Mucosa of descending colon (tissue), 3 donors: ENCODE data around the gene FER. TPM values are rescaled to one million over a fixed set of nuclear protein-coding genes. Genes with fewer than 3 reads are reported as not detected.

ENCODE experiments used
- ATAC-seq: fragments of 200-7000 bp; cut with Tn5 transposase; one replicate; pipeline ENCODE4 v1.9.1; 2020; ENCODE audit warnings: mild to moderate bottlenecking, moderate library complexity
- DNase-seq, 3 donors: peaks; one replicate each; pipeline ENCODE4 v3.0.0-alpha.2; 2020
- H3K36me3 ChIP-seq: fragments of 200-600 bp; one replicate; pipeline ENCODE4 v1.8.0; 2021; ENCODE audit warnings: low read depth, mild to moderate bottlenecking
- H3K4me1 ChIP-seq: fragments of 200-600 bp; one replicate; pipeline ENCODE4 v1.8.0; 2021; ENCODE audit warnings: low read depth, mild to moderate bottlenecking
- H3K4me3 ChIP-seq: fragments of 200-600 bp; one replicate; pipeline ENCODE4 v1.8.0; 2021; ENCODE audit warnings: mild to moderate bottlenecking
- H3K9me3 ChIP-seq: fragments of 200-600 bp; one replicate; pipeline ENCODE4 v1.8.0; 2021; ENCODE audit warnings: mild to moderate bottlenecking
- intact Hi-C, 2 donors: fragments of 100-400 bp; cut with DNase I in 1 of 2; cut with micrococcal nuclease in 1 of 2; formaldehyde crosslinking; loops; one replicate each; pipeline versions ENCODE4 v1.11.0 to v1.11.1; 2022; cut with DNase I, micrococcal nuclease
- total RNA-seq, 3 donors: library from RNA; stranded (reverse); fragmentation: NEBNext Ultra II Directional in 2 of 3; extraction: Animal tissue kit (Norgen Biotek cat#: 25700) in 2 of 3; gene quantifications; one replicate each; pipeline versions ENCODE4 v1.2.1 to v1.2.4, GENCODE V29; 2021 to 2023
- TF ChIP-seq, protein P1 (sequence below): fragments of 200-600 bp; IDR thresholded peaks from one replicate; pipeline ENCODE4 v1.8.0; 2022; ENCODE audit warnings: antibody characterized with exemption, mild to moderate bottlenecking
- donor health status: DM: no; HTN: no; CAD: no; lungs with moderate emphysema.
- donor health status: DM: no; HTN: no; CAD: no.
- donor health status: DM: no; HTN: yes; CAD: no.

Gene FER
- total RNA-seq, 3 donors from 2014 or later: 12.8 to 44.0 (median 13.6) TPM

DNA sequence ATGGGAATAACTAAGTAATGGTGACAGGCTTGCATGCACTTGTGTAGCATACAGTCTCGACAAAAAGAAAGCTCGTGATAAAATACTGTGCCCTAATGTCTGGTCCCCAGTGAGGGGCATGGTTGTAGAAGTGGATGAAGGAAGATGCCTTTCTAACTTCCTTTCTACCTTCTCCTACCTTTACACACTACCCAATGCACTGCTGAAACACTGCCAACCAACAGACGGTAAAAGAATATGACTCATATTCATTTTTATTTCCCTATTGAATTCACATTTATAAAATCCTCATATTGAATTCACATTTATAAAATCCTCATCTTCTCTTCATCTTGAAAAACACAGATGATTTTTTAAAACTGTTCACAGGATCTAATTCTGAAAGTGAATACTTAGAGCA lies 439.1 kb downstream of the FER start:
- Histone ChIP-seq H3K9me3 (no peaks in the 10 kb centered on the region), H3K4me1 (no peaks in the 10 kb centered on the region), H3K36me3 (no peaks in the 10 kb centered on the region), H3K4me3 (no peak overlapping the region)
- TF ChIP-seq, protein P1, sequence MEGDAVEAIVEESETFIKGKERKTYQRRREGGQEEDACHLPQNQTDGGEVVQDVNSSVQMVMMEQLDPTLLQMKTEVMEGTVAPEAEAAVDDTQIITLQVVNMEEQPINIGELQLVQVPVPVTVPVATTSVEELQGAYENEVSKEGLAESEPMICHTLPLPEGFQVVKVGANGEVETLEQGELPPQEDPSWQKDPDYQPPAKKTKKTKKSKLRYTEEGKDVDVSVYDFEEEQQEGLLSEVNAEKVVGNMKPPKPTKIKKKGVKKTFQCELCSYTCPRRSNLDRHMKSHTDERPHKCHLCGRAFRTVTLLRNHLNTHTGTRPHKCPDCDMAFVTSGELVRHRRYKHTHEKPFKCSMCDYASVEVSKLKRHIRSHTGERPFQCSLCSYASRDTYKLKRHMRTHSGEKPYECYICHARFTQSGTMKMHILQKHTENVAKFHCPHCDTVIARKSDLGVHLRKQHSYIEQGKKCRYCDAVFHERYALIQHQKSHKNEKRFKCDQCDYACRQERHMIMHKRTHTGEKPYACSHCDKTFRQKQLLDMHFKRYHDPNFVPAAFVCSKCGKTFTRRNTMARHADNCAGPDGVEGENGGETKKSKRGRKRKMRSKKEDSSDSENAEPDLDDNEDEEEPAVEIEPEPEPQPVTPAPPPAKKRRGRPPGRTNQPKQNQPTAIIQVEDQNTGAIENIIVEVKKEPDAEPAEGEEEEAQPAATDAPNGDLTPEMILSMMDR: no peak
- ATAC-seq (peak; percentile 75), DNase-seq (peak in 1 of 3 donors; percentile 55)
- intact Hi-C loops: no loop called here

DNA sequence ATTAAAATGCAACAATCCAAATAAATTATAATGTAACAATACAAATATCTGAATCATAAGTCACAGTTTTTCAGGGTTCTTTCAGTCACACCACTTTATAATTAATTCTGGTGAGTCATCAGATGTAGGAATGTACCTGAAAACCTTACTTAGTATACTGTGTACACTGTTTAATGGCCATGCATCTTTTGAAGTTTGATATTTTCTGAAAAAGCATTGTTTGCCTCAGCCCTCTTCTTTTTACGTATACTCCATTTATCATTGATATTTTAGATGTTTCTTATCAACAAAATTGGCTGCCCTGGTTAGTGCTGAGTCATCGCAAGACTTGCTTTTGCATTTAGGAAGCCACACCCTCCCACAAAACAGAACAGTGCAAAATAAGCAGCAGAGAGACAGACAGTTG lies 443.5 kb downstream of the FER start:
- peaks cover 14% of the 10 kb centered on the region for H3K4me1 ChIP-seq
- TF ChIP-seq, protein P1: no peak
- DNase-seq: peak in 1 of 3 donors; percentile 34
- peak; percentile 32 for ATAC-seq
- intact Hi-C loops: no loop called here
- H3K36me3 ChIP-seq: no peaks in the 10 kb centered on the region
- no peak overlapping the region for H3K4me3 ChIP-seq
- H3K9me3 ChIP-seq: no peaks in the 10 kb centered on the region

DNA sequence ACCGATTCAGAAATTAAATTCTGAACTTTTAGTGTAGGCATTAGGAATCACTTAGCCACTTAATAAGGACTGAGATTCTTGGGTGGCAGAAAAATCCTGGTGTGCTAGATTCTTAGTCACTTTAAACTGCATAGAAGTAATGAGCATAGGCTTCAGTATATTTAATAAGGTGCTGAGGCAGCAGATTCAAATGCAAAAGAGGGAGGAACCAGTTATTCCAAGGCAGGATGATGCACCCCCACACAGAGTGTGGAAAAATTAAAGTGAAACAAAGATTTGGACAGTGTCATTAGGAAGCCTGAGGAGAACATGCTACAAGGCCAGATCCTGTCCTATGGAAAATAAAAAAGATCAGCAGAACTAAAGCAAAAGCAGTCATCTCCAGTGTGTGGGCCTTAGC lies 444.3 kb downstream of the FER start:
- no peak overlapping the region for H3K4me3 ChIP-seq
- no peaks in the 10 kb centered on the region for H3K36me3 ChIP-seq
- DNase-seq: no peak
- peak; percentile 25 for ATAC-seq
- peaks cover 14% of the 10 kb centered on the region for H3K4me1 ChIP-seq
- H3K9me3 ChIP-seq: no peaks in the 10 kb centered on the region
- TF ChIP-seq, protein P1: no peak
- intact Hi-C loops: no loop called here

DNA sequence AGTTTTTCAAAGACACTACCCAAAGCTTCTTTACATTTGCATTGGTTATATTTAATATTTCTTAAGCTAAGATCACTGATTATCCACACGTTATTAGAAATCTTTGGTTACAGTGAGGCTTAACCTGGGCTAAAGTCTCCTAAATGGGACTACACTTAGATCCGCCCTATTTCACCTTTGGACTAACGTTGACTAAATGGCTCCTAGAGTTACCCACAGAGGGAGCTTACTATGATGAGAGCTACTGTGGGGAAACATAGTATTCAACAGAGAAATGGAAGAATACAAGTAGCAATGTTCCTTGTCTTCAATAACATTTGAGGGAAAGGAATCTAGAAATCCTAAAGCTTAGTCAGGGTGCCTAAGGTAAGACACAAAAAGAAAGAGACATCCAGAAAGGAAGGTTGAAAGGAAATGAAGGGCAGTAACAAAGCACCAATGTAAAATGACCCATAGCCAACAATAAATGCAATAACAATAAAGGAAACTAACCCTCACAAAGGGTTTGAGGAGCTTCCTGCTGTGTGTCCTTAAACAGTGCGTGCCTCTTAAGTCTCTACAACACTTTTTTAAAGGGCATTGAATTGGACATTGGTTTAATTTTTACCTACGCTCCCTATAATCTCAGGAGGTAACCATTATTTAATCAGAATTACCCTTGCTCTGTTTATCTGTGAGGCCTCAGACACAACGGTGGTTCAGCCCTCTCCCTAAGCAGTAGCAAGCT lies 445.0 kb downstream of the FER start:
- H3K9me3 ChIP-seq: no peaks in the 10 kb centered on the region
- intact Hi-C loops: no loop called here
- H3K4me1 ChIP-seq: peaks cover 14% of the 10 kb centered on the region
- ATAC-seq (peak; percentile 90), DNase-seq (peak in 1 of 3 donors; percentile 27)
- H3K36me3 ChIP-seq: no peaks in the 10 kb centered on the region
- TF ChIP-seq, protein P1: no peak
- H3K4me3 ChIP-seq: no peak overlapping the region

DNA sequence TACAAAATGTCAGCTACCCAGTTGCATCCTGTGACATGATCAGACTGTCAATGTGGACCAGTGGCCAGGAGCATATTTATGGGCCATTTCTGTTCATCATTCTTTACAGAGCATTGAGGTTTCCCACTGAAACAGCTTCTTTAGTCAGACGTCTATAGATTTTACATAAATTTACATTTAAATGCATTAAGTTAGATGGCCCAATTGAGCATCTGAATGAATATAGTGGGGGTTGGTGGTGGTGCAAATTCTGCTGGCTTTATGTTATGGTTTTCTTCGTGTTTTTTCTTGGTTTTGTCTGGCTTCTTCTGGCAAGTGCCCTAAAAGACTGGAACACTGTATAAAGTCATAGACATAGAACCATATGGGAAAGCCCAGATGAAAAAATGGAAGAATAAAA lies 448.0 kb downstream of the FER start:
- H3K9me3 ChIP-seq: no peaks in the 10 kb centered on the region
- DNase-seq: no peak
- no peak overlapping the region for H3K4me3 ChIP-seq
- TF ChIP-seq, protein P1: no peak
- no peaks in the 10 kb centered on the region for H3K36me3 ChIP-seq
- intact Hi-C loops: no loop called here
- no peak for ATAC-seq
- peaks cover 14% of the 10 kb centered on the region for H3K4me1 ChIP-seq
